ENCODE results near the gene SH2D2A.

The SH2D2A gene

DNA sequence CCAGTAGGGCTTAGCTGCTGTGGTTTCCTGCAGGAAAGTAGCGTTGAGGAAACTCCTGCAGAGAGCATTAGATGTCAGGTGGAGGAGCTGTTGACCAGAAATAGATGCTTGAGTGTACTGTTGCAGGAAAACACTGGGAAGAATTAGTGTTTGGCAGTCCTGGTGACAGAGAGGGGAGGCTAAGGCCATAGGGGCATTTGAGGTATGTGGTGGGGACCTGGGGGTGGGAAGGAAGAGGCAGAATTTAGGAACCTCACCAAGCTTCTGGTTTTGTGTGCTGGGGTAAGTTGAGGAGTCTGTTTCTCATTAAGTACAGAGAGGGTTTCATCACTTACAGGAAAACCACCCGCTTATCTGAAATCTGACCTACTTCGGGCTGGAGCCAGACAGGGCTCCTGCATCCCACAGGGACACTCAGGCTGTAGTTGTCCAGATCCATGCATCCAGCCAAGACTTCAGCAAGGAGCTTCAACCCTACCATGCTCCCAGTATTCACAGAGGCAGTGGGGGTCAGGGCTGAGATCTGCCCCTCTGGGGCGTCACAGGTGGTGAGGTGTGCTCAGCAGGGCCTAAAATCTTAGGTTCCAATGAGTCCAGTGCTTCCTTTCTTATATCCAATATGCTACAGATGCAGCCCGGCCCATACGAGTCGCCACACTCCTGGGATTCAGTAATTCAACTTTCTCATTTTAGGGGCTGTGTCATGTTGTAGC lies 15.1 kb downstream of the SH2D2A start:
- DNase-seq = no peak

DNA sequence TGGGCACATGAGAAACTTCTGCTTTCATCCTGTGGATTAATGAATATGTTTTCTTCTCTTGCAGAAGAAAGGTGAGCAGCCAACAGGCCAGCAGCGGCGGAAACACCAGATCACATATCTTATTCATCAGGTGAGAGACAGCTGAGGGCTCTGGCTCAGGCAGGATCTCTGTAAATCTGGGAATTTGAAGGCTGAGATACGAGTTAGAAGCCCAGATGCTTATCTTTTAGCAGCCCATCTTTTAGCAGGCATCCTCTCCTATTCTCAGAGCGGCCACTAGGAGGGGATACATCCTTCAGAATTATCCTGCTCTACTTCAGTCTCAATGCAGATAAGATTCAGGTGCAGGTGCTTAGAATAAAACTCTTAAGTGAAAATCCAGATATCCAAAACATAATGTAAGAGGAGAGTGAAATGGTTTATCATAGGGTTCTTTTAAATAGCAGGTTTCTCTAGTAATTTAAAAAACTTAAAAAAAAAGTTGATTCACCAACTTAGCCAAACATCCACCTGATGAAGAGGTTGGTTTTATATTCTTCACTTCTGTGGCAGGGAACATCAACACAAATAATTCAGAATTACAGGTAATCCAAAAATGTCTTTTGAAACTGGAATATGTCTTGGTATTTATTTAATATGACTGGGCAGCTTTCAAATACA lies 19.3 kb downstream of the SH2D2A start:
- DNase-seq = no peak

DNA sequence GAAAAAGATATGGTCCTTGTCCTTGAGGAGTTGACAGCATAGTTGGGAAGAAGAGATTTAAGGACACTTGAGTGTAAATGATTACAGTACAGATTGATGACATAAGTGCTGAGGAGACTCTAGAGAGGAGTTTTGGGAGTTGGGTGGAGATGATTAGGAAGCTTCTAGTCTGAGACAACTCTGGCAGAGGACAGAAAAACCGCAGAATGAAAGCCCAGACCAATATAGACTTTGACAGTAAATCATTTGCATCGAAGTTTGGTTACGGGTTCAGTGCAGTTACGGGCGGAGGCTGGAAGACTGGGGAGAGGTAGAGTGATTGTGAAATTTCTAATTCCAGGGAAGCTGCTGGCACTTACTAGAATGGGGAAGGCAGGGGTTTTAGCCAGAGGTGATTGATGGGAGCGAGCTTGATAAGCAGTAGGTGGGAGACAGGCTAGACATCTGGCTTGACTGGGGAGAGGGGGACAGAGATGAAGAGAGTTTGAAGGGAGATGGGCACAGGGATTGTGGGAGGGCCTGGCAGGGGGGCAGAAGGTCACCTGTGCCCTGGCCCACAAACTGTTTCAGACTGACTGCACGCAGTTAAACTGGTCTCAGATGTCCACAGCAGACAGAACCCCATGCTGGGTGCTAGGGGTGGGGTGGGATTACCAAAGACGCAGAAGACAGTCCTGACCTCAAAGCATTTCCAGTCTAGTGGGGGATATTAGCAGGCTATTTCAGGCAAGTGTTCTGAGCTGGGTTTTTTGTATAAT lies 20.1 kb downstream of the SH2D2A start:
- DNase-seq = no peak

DNA sequence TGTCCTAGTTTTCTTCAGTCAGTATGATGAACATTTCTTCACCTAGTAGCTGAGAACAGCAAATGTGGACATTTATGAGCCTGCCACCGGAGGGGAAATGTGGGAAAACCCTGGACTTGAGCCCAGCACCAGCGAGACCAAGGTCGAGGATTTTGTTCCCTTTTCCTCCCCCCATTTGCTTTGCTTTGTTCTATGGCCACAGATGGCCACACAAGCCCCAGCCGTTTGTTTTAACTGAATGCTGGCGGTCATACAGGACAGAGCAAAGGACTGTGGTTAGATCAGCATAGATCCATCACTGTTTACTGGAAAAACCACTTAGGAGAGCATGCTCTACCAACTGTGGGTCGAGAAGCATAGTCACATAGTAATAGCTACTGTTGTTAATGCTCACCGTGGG lies 20.9 kb downstream of the SH2D2A start:
- DNase-seq = no peak

DNA sequence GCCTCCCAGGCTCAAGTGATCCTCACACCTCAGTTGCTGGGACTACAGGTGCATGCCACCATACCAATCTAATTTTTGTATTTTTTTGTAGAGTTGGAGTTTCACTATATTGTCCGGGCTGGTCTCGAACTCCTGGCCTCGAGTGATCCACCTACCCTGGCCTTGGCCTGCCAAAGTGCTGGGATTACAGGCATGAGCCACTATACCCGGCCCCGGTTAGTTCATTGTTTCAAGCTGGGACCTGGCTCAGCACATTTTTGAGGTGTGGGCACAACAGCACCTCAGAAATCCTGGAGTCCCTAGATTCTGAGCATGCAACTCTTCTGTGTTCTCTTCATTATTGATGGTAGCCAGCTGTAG lies 21.3 kb downstream of the SH2D2A start:
- DNase-seq = no peak

DNA sequence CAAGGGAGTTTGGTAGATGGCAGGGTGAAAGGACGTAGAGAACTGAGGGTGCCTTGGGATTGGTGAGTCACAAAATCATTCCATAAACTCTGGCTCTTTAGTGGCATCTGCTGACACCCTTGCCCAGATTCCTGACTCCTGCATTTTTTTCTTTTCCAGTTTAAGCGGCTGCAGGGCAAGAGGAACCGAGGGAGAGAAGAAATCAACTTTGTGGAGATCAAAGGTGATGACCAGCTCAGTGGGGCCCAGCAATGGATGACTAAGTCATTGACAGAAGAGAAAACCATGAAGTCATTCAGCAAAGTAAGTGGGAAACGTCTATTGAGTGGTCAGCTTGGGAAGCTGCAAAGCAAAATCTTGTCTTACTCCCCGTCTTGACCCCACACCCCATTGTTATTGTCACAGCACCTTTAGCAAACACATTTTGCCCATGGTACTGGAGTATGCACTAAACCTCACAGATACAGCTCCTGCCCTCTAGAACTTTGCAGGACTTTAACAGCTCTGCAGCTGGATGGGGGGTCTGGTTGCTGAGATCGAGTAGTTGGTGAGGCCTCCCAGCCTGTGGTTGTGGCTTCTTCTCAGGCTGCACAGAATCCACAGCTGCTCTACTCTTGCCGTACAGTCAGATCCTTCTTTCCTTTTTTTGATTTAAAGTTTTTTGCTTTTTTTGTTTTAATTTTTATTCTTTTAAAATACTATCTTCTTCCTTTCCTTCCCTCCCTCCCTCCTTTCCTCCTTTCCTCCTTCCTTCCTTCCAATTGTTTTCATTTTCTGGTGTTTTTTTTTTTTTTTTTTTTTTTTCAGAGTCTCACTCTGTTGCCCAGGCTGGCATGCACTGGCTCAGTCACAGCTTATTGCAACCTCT lies 21.9 kb downstream of the SH2D2A start:
- DNase-seq = no peak

DNA sequence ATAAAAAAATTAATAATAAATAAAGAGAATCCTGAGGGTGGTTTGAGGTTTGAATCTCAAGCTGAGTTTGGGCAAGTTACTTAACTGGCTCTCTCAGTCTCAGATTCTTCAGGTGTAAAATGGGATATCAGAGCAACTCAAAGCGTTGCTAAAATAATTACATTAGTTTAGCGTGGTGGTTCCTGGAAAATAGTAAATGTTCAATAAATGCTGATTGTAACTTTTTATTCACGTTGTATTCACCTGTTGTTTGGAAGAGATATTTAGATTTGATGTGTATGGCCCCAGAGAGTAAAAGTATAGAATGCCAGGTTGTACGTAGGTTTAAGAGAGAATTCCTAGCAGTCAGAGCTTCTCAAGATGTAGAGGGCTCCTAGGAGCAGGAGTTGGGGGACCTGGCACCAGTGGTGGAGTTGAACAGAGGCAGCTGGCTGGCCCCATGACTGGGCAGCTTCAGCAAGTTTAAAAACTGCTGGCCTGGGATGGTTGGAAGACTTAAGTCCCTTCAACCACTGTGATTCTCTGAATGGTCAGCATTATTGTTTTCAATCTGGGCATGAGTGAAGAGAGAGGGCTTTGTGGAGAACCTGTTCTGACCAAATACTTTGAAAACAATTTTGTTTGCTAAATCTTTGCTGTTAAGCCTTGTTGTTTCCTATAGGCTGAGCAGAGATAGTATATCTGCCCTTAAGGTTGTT lies 26.9 kb downstream of the SH2D2A start:
- DNase-seq = no peak

DNA sequence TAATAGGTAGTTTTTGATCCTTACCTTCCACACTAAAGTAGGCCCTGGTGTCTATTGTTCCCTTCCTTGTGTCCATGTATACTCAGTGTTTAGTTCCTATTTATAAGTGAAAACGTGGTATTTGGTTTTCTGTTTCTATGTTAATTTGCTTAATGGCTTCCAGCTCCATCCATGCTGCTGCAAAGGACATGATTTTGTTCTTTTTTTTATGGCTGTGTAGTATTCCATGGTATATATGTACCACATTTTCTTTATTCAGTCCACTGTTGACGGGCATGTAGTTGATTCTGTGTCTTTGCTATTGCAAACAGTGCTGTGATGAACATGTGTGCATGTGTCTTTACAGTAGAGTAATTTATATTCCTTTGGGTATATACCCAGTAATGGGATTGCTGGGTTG lies 28.5 kb downstream of the SH2D2A start:
- DNase-seq = no peak

DNA sequence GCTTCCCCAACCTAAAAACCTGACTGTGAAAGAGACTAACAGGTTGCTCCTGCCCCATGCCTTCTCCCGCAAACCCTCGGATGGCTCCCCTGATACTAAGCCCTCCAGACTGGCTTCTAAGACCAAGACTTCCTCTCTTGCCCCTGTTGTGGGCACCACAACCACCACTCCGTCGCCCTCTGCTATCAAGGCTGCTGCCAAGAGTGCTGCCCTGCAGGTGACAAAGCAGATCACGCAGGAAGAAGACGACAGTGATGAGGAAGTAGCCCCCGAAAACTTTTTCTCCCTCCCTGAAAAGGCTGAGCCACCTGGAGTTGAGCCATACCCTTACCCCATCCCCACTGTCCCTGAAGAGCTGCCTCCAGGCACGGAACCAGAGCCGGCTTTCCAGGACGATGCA lies 30.0 kb downstream of the SH2D2A start:
- DNase-seq = no peak

DNA sequence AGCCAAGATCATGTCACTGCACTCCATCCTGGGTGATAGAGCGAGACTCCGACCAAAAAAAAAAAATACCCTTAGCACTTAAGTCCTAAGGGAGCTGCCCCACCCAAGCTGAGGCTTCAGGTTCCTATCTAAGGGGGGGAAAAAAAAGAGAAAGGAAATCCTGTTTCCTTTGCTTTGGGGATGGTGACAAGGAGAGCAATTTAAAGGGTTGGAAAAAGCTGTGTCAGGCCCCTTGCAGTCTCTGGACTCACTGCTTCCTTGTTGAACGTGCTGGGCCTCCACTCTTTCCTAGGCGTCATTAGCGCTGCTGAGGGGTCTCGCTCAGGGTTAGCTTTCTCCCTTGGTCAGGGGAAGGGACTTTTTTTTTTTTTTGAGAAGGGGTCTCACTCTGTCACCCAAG lies 31.2 kb downstream of the SH2D2A start:
- no peak for DNase-seq

DNA sequence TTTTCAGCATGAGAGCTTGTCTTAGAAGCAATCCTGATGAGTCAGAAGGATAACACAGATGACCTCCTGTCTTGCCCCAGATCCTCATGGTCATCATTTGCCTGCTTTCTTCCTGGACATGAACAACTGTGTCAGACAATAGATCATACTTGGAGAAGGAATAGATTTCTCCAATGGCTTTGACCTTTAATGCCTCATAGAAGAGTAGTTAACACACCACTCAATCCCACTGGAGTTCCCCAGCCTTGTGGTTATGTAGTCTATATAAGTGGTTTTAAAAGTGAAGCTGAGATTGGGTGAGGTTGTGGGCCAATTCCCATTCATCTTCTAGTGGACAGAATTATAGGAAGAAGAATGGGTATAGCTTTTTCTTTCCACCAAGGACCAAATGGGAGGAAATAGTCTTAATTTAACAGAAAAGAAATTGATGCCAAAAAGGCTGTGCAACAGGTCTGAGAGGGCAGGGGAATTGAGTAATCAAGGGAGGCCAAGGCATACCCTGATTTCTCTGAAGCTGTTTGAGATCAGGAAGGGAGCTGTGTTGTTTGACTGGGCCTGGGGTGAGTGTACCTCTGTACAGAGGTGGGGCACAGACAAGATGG lies 35.0 kb downstream of the SH2D2A start:
- no peak for DNase-seq

DNA sequence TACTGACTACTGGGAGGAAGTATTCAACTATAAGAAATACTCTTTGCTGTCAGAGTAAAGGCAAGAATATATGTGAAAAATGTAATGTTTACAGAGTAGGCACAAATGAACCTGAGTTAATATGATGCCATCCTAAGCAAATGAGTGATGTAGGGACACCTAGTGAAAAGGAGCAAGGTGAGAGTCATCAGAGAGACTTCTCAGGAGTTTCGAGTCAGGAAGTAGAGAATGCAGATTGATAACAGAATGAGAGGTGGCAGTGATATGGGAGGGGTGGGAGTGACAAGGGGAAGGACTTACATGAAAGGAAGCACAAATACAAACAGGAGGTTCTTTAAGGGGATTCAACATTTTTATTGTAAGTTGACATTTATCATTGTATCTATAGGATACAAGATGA lies 39.1 kb downstream of the SH2D2A start:
- no peak for DNase-seq

DNA sequence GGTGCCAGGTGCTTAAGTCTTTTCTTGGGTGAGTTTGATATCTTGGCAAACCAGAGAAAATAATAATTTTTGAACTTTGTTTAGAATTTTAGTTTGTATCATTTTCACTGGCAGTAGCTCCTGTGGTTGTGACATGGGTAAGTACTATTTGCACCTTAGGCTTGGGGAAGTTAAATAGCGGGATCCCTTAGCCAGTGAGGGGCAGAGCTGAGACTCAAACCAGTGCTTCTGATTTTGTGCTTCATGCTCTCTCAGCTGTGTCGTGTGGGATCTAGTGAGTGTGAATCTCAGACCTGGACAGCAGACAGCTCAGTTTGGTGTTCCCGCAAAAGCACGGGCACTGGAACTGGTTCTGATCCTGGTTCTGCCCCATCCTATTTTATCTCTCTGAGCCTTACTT lies 39.7 kb downstream of the SH2D2A start:
- DNase-seq = no peak

DNA sequence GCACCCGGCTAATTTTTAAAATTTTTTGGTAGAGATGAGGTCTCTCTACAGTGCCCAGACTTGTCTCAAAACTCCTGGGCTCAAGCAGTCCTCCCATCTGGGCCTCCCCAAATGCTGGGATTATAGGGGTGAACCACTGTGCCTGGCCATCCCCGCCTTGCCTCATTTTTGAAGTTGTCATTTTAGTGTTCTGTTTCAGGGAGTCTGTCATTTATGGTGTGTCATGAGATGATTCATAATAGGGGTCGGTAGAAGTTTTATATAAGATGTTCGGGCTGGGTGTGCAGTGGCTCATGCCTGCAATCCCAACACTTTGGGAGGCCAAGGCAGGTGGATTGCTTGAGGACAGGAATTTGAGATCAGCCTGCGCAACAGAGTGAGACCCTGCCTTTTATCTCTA lies 40.8 kb downstream of the SH2D2A start:
- DNase-seq = no peak

DNA sequence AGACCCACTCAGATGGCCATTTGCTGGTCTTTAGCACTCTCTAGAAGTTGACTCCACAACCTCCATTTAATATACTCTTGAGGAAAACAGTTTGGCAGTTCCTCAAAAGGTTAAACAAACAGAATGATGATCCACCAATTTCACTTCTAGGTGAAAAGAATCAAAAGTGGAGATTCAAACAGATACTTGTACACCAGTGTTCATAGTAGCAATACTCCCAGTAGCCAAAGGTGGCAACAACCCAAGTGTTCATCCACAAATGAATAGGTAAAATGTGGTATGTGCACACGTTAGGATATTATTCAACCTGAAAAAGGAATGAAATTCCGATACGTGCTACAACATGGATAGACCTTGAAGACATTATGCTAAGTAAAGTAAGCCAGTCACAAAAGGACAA lies 43.0 kb downstream of the SH2D2A start:
- DNase-seq = no peak

DNA sequence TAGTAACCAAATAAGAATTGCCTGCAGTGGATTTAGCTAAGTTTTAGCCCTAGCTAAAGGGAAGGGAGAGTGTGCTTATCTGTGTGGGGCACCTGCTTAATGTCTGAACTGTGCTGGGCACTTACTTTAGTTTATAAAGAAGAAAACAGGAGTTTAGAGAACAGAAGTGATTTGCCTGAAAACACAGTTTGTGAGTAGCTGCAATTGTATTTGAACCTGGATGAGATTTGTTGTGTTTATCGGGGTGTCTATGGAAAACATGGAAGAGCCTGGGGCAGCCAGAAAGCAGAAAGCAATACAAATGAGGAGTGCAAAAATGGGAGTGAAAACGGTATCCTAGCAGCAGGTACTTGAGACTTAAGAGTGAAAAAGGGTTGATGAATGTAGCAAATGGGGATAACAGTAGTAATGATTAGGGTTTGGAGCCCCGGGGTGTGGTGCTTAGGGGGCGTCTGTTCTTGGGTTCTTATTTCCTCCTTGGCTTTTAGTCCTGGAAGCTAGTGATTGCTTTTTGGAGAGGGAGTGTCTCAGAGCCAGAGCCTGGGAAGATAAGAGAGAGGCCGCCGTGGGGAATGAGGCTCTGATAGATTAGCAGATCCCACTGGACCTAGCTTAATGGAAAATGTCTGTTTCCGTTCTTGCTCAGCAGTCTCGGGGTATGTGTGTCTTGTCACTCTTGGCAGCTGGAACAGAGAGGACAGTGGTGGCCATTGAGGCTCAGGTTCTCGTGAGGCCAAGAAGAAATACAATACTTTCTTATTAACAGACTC lies 43.7 kb downstream of the SH2D2A start:
- DNase-seq = no peak

DNA sequence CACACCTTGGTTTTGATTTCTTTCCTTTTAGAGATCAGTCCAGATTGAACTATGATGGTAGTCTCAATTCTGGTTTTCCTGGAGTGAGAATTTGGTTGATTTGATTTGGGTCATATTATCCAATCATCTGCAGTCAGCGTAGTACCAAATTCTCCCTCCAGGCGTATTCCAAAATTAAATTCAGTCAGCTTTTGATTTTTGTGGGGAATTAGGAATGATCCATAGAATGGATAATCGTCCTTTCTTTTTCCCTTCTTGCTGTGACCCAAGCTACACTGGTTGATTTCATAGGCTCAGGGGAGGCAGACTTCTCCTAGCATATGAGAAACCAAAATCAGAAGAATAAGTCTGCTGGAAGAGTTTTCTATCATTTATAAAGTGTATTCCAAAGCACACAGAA lies 44.4 kb downstream of the SH2D2A start:
- no peak for DNase-seq

DNA sequence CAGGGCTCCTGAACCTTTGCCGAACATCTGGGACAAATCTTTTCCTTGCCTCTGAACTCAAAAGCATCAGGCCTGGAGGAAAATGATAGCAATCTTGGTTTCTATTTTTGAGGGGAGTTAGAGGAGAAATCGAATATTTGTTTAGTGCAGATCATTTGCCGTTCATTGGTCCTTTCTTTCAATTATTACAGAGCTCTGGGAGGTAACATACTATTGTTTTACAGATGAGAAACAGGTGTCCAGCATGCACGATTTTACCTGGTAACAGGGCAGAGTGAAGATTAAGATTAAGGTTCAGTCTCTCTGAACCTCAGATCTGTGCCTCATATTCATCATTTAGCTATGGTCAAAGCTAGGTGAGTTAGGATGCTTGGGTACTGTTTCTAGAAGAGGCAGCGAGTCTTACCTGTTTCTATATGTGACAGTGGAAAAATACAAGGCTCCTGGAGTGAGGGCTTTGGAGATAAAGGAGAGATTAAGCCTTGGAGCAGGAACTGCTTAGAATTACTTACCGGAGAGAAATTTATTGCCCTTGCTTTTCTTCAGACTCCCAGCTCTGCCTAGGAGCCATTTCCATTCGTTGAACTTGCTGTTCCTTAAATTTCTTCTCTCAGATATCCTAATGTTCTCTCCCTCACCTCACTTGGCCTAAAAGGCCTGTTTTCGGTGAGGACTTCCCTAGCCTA lies 47.9 kb downstream of the SH2D2A start:
- DNase-seq = no peak

DNA sequence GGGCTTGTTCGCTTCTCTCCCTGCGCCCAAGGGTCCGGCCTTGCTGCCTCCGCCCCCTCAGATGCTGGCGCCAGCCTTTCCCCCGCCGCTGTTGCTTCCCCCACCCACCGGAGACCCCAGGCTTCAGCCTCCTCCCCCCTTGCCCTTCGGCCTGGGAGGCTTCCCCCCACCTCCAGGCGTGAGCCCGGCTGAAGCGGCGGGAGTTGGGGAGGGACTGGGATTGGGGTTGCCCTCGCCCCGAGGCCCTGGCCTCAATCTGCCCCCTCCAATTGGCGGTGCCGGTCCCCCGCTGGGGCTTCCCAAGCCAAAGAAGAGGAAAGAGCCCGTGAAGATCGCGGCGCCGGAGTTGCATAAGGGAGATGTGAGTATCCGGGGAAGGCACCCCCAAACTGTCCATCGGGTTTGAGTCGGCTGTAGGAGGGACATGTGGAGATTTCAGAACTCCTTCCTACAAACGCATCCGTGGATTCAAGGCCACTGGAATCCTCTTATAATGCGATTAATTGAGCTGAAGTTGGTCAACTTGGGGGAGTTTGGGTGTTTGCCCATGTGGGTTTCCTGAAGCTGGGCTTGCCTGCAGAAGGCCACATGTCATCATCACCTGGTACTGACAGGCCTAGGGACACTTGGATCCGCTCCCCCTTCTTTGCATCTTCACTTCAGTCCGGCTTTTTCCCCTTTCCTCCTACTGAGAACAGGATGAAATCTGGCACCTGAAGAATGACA lies 48.6 kb downstream of the SH2D2A start:
- peak; percentile 40 for DNase-seq

Measured in stimulated activated CD4-positive, alpha-beta T cell treated with anti-CD3 and anti-CD28 coated beads, Interleukin-12 subunit alpha, Interleukin-12 subunit beta, amount 100 ng/mL, for 4 hours (primary cell).